DOHH2 (cell line): ENCODE data around the gene ZNHIT6.

Experiments used
- H3F3A ChIP-seq: fragments of 200-600 bp; sonication (generic), shearing (Covaris generic); 2 replicates; pipeline ENCODE4 v1.6.0; 2016; ENCODE audit warnings: antibody characterized with exemption, mild to moderate bottlenecking; ENCODE audit not compliant: control insufficient read depth, insufficient read depth
- H3K27ac ChIP-seq: fragments of 200-600 bp; sonication (generic); 2 replicates; pipeline ENCODE4 v1.5.1; 2014; ENCODE audit warnings: low read depth, mild to moderate bottlenecking, low read length, moderate library complexity
- H3K27me3 ChIP-seq: fragments of 200-600 bp; sonication (generic); 2 replicates; pipeline ENCODE4 v1.6.1; 2014; ENCODE audit warnings: mild to moderate bottlenecking, low read length, mixed read lengths; ENCODE audit not compliant: control insufficient read depth
- H3K36me3 ChIP-seq: fragments of 200-600 bp; sonication (generic); 2 replicates; pipeline ENCODE4 v1.6.1; 2014; ENCODE audit warnings: mild to moderate bottlenecking, low read length, moderate library complexity, mixed read lengths; ENCODE audit not compliant: control insufficient read depth
- H3K4me1 ChIP-seq: fragments of 200-600 bp; sonication (generic); 2 replicates; pipeline ENCODE4 v1.6.1; 2014; ENCODE audit warnings: mild to moderate bottlenecking, low read length, mixed read lengths; ENCODE audit not compliant: control insufficient read depth
- H3K4me2 ChIP-seq: fragments of 200-600 bp; sonication (generic); 2 replicates; pipeline ENCODE4 v1.6.0; 2014; ENCODE audit warnings: mild to moderate bottlenecking, low read length, moderate library complexity
- H3K4me3 ChIP-seq: fragments of 200-600 bp; sonication (generic); 2 replicates; pipeline ENCODE4 v1.5.1; 2014; ENCODE audit warnings: mild to moderate bottlenecking, low read length, mixed read lengths
- H3K79me2 ChIP-seq: fragments of 200-600 bp; sonication (generic); 2 replicates; pipeline ENCODE4 v1.6.1; 2014; ENCODE audit warnings: mild to moderate bottlenecking, low read length, mixed read lengths; ENCODE audit not compliant: control insufficient read depth
- H3K9me2 ChIP-seq: fragments of 200-600 bp; sonication (generic); replicated peaks from 2 replicates; pipeline ENCODE4 v1.6.1; 2014; ENCODE audit warnings: mild to moderate bottlenecking, low read length, mixed read lengths; ENCODE audit not compliant: control insufficient read depth
- H3K9me3 ChIP-seq: fragments of 200-600 bp; sonication (generic); 2 replicates; pipeline ENCODE4 v1.6.1; 2014; ENCODE audit warnings: antibody characterized with exemption, low read length, mixed read lengths; ENCODE audit not compliant: control insufficient read depth, insufficient read depth
- H4K20me1 ChIP-seq: fragments of 200-600 bp; sonication (generic); 2 replicates; pipeline ENCODE4 v1.6.0; 2014; ENCODE audit warnings: low read depth, mild to moderate bottlenecking, antibody characterized with exemption, low read length, moderate library complexity; ENCODE audit not compliant: control insufficient read depth, insufficient read depth
- EZH2phosphoT487 ChIP-seq: fragments of 200-600 bp; sonication (generic); IDR thresholded peaks from 2 replicates; pipeline ENCODE4 v1.6.1; 2017; ENCODE audit warnings: borderline replicate concordance, mild to moderate bottlenecking, antibody characterized with exemption, low read length, moderate library complexity, mixed read lengths
- TF ChIP-seq, protein P1 (sequence below): fragments of 200-600 bp; sonication (generic); IDR thresholded peaks from one replicate; pipeline ENCODE4 v1.5.1; 2014; ENCODE audit warnings: antibody characterized with exemption, mild to moderate bottlenecking, low read depth, low read length; ENCODE audit not compliant: poor library complexity, severe bottlenecking

Gene ZNHIT6

DNA sequence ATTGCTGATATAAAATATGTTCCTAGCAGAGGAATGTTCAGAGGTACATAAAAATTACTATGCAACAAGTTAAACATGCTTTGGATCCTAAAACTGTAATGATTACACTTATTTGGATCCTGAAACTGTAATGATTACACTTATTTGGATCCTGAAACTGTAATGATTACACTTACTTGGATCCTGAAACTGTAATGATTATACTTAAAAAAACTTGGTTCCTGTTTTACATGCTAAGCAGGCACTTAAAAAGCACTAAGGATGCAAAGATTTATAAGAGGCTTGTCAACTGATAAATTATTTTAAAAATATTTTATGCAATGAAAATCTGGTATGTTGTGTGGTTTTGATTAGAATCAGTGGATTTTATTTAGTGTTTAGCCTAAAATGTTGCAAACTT, 47.7 kb downstream of the ZNHIT6 start:
- H3K4me2 ChIP-seq: no peak overlapping the region
- no peaks in the 10 kb centered on the region for H3K9me3 ChIP-seq
- no peaks in the 10 kb centered on the region for H4K20me1 ChIP-seq
- H3K36me3 ChIP-seq: peaks cover 49% of the 10 kb centered on the region
- no peaks in the 10 kb centered on the region for H3F3A ChIP-seq
- no peaks in the 10 kb centered on the region; the same call in 1 of the 2 replicates for H3K4me1 ChIP-seq
- no peak overlapping the region for H3K4me3 ChIP-seq
- H3K27me3 ChIP-seq: no peaks in the 10 kb centered on the region
- TF ChIP-seq, protein P1, sequence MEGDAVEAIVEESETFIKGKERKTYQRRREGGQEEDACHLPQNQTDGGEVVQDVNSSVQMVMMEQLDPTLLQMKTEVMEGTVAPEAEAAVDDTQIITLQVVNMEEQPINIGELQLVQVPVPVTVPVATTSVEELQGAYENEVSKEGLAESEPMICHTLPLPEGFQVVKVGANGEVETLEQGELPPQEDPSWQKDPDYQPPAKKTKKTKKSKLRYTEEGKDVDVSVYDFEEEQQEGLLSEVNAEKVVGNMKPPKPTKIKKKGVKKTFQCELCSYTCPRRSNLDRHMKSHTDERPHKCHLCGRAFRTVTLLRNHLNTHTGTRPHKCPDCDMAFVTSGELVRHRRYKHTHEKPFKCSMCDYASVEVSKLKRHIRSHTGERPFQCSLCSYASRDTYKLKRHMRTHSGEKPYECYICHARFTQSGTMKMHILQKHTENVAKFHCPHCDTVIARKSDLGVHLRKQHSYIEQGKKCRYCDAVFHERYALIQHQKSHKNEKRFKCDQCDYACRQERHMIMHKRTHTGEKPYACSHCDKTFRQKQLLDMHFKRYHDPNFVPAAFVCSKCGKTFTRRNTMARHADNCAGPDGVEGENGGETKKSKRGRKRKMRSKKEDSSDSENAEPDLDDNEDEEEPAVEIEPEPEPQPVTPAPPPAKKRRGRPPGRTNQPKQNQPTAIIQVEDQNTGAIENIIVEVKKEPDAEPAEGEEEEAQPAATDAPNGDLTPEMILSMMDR: no peak
- TF ChIP-seq EZH2phosphoT487: no peak
- H3K9me2 ChIP-seq: no peaks in the 10 kb centered on the region
- H3K79me2 ChIP-seq: no peaks in the 10 kb centered on the region
- no peak overlapping the region for H3K27ac ChIP-seq

DNA sequence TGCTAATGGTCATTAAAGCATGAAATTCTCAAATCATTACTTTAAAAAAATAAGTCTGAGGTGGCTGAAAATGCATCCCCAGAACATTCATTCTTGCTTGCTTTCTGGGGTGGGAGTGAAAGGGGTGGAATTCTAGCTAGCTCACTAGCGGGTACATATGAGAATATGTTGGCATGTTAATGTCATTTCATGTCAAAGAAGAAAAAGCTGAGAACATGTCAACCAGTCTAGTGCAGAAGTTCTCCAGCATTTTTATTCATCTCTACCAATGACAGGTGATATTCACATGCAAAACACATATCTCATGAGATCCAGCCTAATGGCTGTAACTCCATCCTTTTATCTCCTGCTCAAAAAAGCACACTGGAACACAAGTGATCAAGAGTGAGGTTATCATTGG, 49.1 kb downstream of the ZNHIT6 start:
- no peak overlapping the region for H3K4me2 ChIP-seq
- no peaks in the 10 kb centered on the region for H4K20me1 ChIP-seq
- peaks cover 55% of the 10 kb centered on the region for H3K36me3 ChIP-seq
- no peaks in the 10 kb centered on the region for H3K9me3 ChIP-seq
- H3K79me2 ChIP-seq: no peaks in the 10 kb centered on the region
- no peak overlapping the region for H3K4me3 ChIP-seq
- H3K9me2 ChIP-seq: no peaks in the 10 kb centered on the region
- H3K27ac ChIP-seq: no peak overlapping the region
- H3K4me1 ChIP-seq: no peaks in the 10 kb centered on the region; the same call in 1 of the 2 replicates
- H3F3A ChIP-seq: no peaks in the 10 kb centered on the region
- H3K27me3 ChIP-seq: no peaks in the 10 kb centered on the region
- no peak for TF ChIP-seq EZH2phosphoT487
- TF ChIP-seq, protein P1: no peak

DNA sequence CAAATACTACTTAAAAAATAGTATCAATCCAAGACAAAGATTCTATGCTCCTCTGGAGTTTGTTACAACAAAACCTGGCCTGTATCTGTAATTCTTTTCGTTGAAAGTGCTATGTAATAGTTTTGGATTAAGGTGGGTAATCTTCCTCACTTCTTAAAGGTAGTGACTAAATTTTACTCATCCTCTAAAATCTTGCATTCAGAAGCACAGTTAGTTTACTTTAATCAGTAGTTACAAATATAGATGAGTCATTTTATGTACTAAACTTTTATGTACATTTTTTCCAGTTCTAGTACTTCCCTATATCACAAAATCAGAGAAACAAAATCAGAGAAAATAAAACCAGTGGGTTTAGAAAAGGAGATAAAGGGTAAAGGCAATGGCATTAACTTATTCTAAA, 51.3 kb downstream of the ZNHIT6 start:
- Histone ChIP-seq H3K9me3 (no peaks in the 10 kb centered on the region), H3K4me2 (no peak overlapping the region), H3K4me3 (no peak overlapping the region), H3K27ac (no peak overlapping the region), H4K20me1 (no peaks in the 10 kb centered on the region), H3K9me2 (no peaks in the 10 kb centered on the region), H3K36me3 (peaks cover 63% of the 10 kb centered on the region), H3K4me1 (no peaks in the 10 kb centered on the region; the same call in 1 of the 2 replicates), H3F3A (no peaks in the 10 kb centered on the region), H3K79me2 (no peaks in the 10 kb centered on the region), H3K27me3 (no peaks in the 10 kb centered on the region)
- no peak for TF ChIP-seq EZH2phosphoT487
- TF ChIP-seq, protein P1: no peak

DNA sequence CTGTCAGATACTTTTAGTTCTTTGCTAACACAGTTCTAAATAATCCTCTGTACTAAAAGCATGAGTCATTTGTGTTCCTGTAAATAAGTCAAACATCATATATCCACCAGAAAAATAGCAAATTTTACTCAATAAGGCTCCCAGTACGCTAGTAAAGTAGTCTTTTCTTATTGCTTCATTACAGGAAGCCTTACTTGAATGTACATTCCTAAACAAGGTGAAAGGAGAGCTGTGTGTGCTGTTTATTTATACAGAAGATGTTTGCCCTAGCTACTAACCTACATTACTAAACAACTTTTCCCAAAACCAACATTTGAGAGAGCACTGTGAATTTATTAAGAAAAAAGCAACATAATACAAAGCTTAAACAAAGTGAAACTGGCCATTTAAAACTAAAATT, 52.0 kb downstream of the ZNHIT6 start:
- no peaks in the 10 kb centered on the region for H3K9me3 ChIP-seq
- no peak overlapping the region for H3K4me2 ChIP-seq
- H3F3A ChIP-seq: no peaks in the 10 kb centered on the region
- no peaks in the 10 kb centered on the region for H3K4me1 ChIP-seq
- peaks cover 60% of the 10 kb centered on the region for H3K36me3 ChIP-seq
- no peak overlapping the region for H3K27ac ChIP-seq
- no peak for TF ChIP-seq EZH2phosphoT487
- TF ChIP-seq, protein P1: no peak
- H3K4me3 ChIP-seq: no peak overlapping the region
- H3K27me3 ChIP-seq: no peaks in the 10 kb centered on the region
- no peaks in the 10 kb centered on the region for H3K79me2 ChIP-seq
- no peaks in the 10 kb centered on the region for H3K9me2 ChIP-seq
- no peaks in the 10 kb centered on the region for H4K20me1 ChIP-seq
